ENCODE data around the gene NDUFA11. TPM values are rescaled to one million over a fixed set of nuclear protein-coding genes. Genes with fewer than 3 reads are reported as not detected.

The NDUFA11 gene
- total and polyA plus RNA-seq, 9 of the 15 experiments (the other 6 are each of a cell fraction or from before 2014, with no cell fraction given): 63.3 to 486 (median 274) TPM

- TF ChIP-seq SMAD4 (CRISPR knock-in tag; conservative IDR thresholded peaks at IDR 0.05): no peak
- H3K79me2 ChIP-seq (ENCODE audit: control insufficient read depth, insufficient read depth, low read length): no peaks in the 10 kb centered on the region
- WGBS (ENCODE audit: insufficient coverage, low coverage, missing lambda C conversion rate): 86% methylated on average over 13 of the region's 14 CpGs
- no peaks in the 10 kb centered on the region for H3K27me3 ChIP-seq (ENCODE audit: control insufficient read depth in 2 of 2, insufficient read depth in 2 of 2, low read length in 2 of 2)
- H3K4me2 ChIP-seq (ENCODE audit: insufficient read depth, low read length): no peak overlapping the region
- H3K4me3 ChIP-seq: no peak overlapping the region
- H3K9ac ChIP-seq (ENCODE audit: insufficient read depth in 1 of 2, low read depth in 2 of 2, low read length in 2 of 2): no peak overlapping the region
- H2AFZ ChIP-seq (ENCODE audit: low read depth, low read length): no peak overlapping the region
- in situ Hi-C loops (cut with MboI): no loop called here
- H4K20me1 ChIP-seq (replicated peaks; ENCODE audit: control insufficient read depth, insufficient read depth, low read length): no peaks in the 10 kb centered on the region
- H3K27ac ChIP-seq (ENCODE audit: extremely low read depth, low read depth, low read length): no peak overlapping the region
- H3K9me1 ChIP-seq (ENCODE audit: control insufficient read depth, insufficient read depth, low read length): no peaks in the 10 kb centered on the region
- peaks cover 60% of the 10 kb centered on the region; the same call in 1 of the 3 replicates for H3K36me3 ChIP-seq (ENCODE audit: control insufficient read depth, insufficient read depth, low read length)
- BruUV-seq (replicated peaks): TSS peak; percentile 37
- DNase-seq (ENCODE audit: extremely low read depth in 1 of 4, low spot score in 3 of 4) (no peak), ATAC-seq (no peak), FAIRE-seq (no peak)
- peaks cover 0 to 15% of the 10 kb centered on the region in 2 experiments; a peak in 2 of 5 replicates for H3K4me1 ChIP-seq (replicated peaks in 1 of 2; ENCODE audit: control insufficient read depth in 2 of 2, insufficient read depth in 2 of 2, low read length in 2 of 2)
- intact Hi-C loops (cut with micrococcal nuclease): no loop called here
- ChIA-PET POLR2A (no interaction called here), CTCF (ENCODE audit: low intra/inter-chr PET ratio) (no interaction called here)
- no peaks in the 10 kb centered on the region for H3K9me3 ChIP-seq (replicated peaks; ENCODE audit: control insufficient read depth, insufficient read depth, low read depth, low read length)
Measured at GRCh38 chr19:5916181-5916708, 12.7 kb upstream of the NDUFA11 start.

GRCh38 chr19:5915782-5916165, 12.2 kb upstream of the NDUFA11 start:
- Histone ChIP-seq H3K27ac (ENCODE audit: extremely low read depth, low read depth, low read length) (no peak overlapping the region), H3K4me3 (no peak overlapping the region), H3K9me1 (ENCODE audit: control insufficient read depth, insufficient read depth, low read length) (no peaks in the 10 kb centered on the region), H3K79me2 (ENCODE audit: control insufficient read depth, insufficient read depth, low read length) (no peaks in the 10 kb centered on the region), H4K20me1 (replicated peaks; ENCODE audit: control insufficient read depth, insufficient read depth, low read length) (no peaks in the 10 kb centered on the region), H2AFZ (ENCODE audit: low read depth, low read length) (no peak overlapping the region), H3K9me3 (replicated peaks; ENCODE audit: control insufficient read depth, insufficient read depth, low read depth, low read length) (no peaks in the 10 kb centered on the region), H3K36me3 (ENCODE audit: control insufficient read depth, insufficient read depth, low read length) (peaks cover 55% of the 10 kb centered on the region; the same call in 1 of the 3 replicates), H3K4me2 (ENCODE audit: insufficient read depth, low read length) (no peak overlapping the region), H3K9ac (ENCODE audit: insufficient read depth in 1 of 2, low read depth in 2 of 2, low read length in 2 of 2) (no peak overlapping the region), H3K4me1 (replicated peaks in 1 of 2; ENCODE audit: control insufficient read depth in 2 of 2, insufficient read depth in 2 of 2, low read length in 2 of 2) (peaks cover 0 to 15% of the 10 kb centered on the region in 2 experiments; a peak in 2 of 5 replicates), H3K27me3 (ENCODE audit: control insufficient read depth in 2 of 2, insufficient read depth in 2 of 2, low read length in 2 of 2) (no peaks in the 10 kb centered on the region)
- DNase-seq (ENCODE audit: extremely low read depth in 1 of 4, low spot score in 3 of 4) (no peak), ATAC-seq (no peak), FAIRE-seq (no peak)
- 91% methylated on average over 11 of the region's 11 CpGs for WGBS (ENCODE audit: insufficient coverage, low coverage, missing lambda C conversion rate)
- no peak for TF ChIP-seq ZNF354B (CRISPR knock-in tag; IDR thresholded peaks at IDR 0.05)
- no peak for TF ChIP-seq NFXL1 (CRISPR knock-in tag; IDR thresholded peaks at IDR 0.05)
- no peak for TF ChIP-seq FOXM1 (IDR thresholded peaks at IDR 0.05; ENCODE audit: low read depth)
- TF ChIP-seq FOXM1 (CRISPR knock-in tag; IDR thresholded peaks at IDR 0.05; ENCODE audit: low read depth): no peak
- no peak for TF ChIP-seq MAFF (IDR thresholded peaks at IDR 0.05; ENCODE audit: low read length)
- no peak for TF ChIP-seq ZFP1 (CRISPR knock-in tag; IDR thresholded peaks at IDR 0.05)
- TF ChIP-seq JUNB (CRISPR knock-in tag; conservative IDR thresholded peaks at IDR 0.05): no peak
- TF ChIP-seq ATF4 (CRISPR knock-in tag; IDR thresholded peaks at IDR 0.05): no peak
- no peak for TF ChIP-seq SAP30 (IDR thresholded peaks at IDR 0.05; ENCODE audit: borderline replicate concordance, insufficient read depth, low read depth, low read length, poor library complexity, severe bottlenecking)
- TF ChIP-seq ZBTB1 (CRISPR knock-in tag; IDR thresholded peaks at IDR 0.05; ENCODE audit: borderline replicate concordance, low read depth): no peak
- no peak for TF ChIP-seq ZC3H4 (CRISPR knock-in tag; IDR thresholded peaks at IDR 0.05; ENCODE audit: borderline replicate concordance)
- no peak for TF ChIP-seq CREM (IDR thresholded peaks at IDR 0.05; ENCODE audit: low read depth)
- TF ChIP-seq NUFIP1 (IDR thresholded peaks at IDR 0.05; ENCODE audit: partially characterized antibody): no peak
- TF ChIP-seq NR0B1 (IDR thresholded peaks at IDR 0.05; ENCODE audit: partially characterized antibody): no peak
- ChIA-PET POLR2A (interaction anchor here (0.6 kb wide), 1 partner anchor 28 kb away, joined by 3 read pairs; no protein-coding TSS in a partner anchor), CTCF (ENCODE audit: low intra/inter-chr PET ratio) (no interaction called here)
- in situ Hi-C loops (cut with MboI): no loop called here
- intact Hi-C loops (cut with micrococcal nuclease): no loop called here
- BruUV-seq (replicated peaks): no TSS peak

Measured in K562 (cell line).